ENCODE results near the gene HMCN1. TPM values are rescaled to one million over a fixed set of nuclear protein-coding genes. Genes with fewer than 3 reads are reported as not detected.

HMCN1 gene
- total RNA-seq, 1 donor from 2014 or later, result 8.6 TPM

DNA sequence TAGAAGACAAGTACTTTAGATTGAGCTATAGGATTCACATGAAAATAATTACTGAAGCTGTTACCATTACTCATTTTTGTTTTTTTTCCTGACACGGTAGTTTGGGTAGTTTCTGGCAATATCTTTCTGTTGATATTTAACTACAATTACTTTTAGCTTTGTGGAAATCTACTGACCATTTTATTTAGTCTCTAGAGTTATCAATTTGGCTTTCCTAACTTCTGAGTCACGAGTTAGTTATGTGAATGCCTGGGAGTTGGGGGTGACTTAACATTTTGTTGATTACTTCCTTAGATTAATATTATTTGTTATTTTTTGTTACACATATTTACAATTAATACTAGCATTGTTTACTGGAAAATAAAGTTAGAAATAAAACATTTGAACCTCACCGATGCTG is 160.6 kb downstream of the HMCN1 start:
- DNase-seq (ENCODE audit: low spot score) (no peak), ATAC-seq (no peak)

DNA sequence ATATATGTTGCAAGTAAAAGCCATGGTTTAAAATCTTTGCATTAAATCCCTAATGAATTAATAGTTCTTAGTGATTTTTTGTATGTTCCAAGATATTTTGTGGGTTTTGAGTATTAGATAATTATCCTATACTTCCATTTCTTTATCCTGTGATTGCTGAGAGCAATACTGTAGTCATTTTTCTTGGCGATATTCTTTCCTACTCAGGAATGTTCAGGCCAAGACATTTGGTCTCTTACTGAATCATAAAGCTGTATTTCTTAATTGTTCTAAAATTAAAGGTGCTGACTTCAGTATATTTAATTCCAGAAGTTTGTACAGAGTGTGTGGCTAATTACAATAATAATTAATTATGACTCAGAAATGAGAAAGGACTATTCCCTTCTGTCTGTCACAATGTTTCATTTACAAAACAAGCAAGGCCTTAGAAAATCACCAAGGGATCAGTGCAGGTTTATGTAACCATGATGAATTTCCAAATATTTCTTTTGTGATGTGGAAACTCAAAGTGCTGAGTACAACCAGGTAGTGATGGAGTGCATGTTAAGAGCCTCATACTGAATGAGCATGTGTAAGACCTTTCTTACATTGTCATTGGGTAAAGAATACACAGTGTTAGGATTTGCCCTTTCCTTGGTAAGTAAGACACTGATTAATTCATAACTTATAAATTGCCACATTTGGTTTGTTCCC is 161.2 kb downstream of the HMCN1 start:
- ATAC-seq, result no peak
- DNase-seq (ENCODE audit: low spot score), result no peak

DNA sequence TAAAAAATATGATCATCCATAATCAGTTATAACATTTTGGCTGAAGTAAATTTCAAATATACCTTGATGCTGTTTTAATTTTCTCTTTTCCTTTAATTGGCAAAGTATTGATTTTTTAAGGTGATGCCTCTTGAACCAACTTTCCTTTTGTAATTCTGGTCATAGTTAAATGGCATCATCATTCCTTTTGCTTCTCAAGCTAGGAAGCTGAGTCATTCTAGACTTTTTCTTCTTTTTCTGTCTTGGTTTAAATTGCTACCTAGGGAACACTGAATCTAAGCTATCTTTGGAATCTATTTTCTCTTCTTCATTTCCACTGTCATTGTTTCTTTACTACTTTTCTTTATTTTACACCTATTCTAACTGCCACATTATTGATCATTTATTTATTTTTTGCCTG is 162.7 kb downstream of the HMCN1 start:
- ATAC-seq (no peak), DNase-seq (ENCODE audit: low spot score) (no peak)

DNA sequence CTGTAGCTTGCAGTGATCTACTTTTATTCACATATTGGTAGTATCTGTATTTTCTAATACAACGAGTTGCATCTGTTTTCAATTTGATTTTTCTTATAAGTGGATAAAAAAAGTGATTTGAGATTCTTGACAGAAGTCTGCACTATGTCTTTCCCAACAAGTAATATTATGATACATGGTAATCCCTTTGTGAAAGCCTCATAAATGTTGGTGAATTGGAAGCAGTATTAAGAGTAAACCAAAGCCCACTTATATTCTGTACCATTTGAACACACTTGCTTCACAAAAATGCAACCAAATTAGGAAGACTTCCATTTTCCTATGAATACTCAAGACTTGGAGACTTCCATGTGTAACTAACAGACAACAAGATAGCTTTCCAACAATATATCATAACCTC is 172.0 kb downstream of the HMCN1 start:
- DNase-seq (ENCODE audit: low spot score) (no peak), ATAC-seq (no peak)

DNA sequence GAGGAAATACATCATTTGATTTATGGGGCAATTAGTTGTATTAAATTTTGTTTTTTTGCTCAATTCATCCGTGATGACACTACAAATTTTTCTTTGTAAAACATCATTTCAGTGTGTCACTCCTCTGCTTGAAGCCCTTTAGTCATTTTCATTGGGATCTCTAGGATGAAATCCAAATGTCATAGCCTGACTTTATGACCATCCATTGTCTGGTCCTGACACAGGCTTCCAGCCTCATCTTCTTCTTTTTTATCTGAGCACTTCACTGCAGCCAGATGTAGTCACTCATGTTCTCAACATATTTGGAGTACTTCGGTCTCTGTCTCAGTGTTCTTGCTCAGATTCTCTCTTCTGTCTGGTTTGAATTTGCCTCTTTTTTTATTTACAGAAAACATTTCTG is 173.1 kb downstream of the HMCN1 start:
- ATAC-seq, result no peak
- no peak for DNase-seq (ENCODE audit: low spot score)

DNA sequence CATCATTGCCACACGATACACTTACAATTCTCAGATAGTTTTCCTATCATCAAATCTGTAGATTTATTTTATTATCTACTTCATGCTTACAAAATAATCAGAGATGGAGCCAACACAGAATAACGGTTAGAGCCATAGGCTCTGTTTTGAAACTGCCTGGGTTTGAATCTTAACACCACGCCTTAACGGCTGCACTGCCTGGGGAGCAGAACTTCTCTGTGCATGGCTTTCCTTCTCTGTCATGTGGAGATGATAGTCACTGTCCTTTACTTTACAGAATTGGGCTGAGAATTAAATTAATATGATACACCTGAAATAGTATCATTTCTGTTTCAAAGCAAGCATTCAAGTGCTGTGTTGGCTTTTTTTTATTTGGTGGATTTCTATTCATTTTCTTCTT is 177.8 kb downstream of the HMCN1 start:
- ATAC-seq (no peak), DNase-seq (ENCODE audit: low spot score) (no peak)

DNA sequence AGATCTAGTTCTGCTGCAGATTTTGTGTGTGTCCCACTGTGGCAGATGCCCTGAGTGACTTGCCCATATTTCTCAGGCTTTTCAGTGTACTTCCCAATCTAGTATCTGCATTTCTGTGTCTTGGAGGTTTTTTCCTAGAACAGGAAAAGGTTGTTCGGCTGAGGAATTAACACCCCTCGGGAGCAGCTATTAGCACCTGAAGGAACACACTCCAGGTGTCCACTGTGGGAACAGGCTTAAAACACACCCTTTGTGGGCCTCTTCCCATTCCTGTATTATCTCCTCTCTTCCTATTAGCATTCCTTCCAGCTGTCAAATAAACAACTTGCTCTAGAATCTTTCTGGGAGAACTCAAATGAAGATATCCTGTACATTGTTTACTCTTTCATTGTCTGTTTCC is 178.3 kb downstream of the HMCN1 start:
- ATAC-seq (no peak), DNase-seq (ENCODE audit: low spot score) (no peak)

DNA sequence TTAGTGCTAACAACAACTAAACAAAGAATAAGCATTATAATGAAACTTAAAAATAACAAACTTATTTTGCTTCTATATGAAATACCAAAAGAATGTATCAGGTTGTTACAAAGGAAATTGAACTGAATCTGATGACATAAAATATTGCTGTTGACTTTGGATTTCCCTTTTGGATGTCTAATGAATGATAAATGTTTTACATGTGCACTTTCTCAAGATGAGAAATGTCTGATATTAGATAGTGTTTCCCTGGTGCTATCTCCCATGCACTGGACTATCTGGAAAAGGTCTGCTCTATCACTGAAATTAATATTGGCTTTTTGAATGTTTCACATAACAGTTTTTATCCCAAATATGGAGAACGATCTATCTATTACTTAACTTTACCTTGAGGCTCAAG is 179.9 kb downstream of the HMCN1 start:
- ATAC-seq, result no peak
- DNase-seq (ENCODE audit: low spot score), result no peak

DNA sequence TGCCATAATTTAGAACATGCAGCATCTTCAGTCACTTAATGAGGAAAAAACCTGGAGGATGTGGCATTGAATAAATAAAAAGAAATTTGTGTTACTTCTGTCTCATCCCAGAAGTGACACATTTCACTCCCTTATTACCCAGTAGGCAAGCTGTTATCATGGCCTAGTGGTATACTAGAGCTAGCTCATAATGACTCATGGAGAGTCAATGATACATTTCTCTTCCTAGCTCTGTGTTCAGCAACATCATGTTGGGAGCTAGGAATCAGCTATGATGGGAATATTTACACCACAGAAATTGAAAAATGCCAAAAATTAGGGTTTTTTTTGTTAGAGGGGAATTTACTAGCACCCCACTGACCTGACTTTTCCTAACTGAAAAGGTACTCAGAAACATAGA is 182.7 kb downstream of the HMCN1 start:
- DNase-seq (ENCODE audit: low spot score), result no peak
- ATAC-seq, result no peak

DNA sequence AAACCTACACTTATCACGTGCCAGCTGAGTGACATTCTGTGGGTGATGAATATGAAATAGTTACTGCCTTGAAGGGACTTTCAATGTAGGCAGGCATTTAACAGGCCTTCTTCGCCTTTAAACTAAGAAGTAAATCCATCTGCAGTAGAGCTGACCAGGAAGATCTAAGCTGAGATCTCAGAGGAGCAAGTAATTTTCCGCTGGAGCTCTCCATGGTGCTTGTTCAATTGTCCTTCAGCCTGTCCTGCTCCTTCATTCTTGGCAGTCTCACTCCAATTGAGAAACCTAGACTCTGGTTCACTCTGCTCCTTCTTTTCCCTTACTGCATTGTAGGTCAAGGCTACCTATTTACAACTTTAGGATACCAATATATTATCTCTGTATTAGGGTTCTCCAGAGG is 183.5 kb downstream of the HMCN1 start:
- peak; percentile 73 for ATAC-seq
- no peak for DNase-seq (ENCODE audit: low spot score)

DNA sequence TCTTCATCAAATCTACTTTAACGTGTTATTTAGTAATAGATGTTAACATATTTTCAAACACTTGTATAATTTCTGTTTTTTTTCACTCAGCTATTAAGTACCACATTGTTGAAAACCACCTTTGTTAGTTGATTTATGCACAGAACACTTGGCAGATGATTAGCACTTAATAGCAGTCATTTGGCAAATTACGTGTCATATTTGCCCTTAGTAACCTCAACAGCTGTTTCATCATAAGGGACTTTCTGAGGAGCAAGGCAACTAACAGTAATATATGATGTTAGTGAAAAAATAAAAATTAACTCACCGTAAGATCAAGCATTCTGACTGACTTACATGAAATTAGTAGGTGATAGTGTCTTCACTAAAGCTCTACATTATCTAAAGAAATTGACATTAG is 186.4 kb downstream of the HMCN1 start:
- no peak for DNase-seq (ENCODE audit: low spot score)
- no peak for ATAC-seq

DNA sequence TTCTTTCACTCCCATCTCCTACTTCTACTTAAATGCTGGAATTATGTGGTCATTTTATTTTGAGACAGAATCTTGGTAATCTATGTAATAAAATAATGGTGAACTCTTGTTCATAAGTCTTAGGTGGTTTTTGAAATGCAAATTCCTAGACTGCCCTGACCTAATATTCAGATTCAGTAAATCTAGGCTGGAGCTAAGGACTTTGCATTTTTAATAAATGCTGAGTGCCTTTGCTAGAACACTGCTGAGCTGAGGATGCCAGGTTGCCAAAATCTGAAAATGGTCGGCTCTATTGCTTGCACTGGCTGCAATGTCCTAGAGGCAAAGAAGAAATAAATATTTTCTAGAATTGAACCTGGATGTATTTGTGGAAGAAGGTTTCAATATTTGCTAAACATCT is 187.4 kb downstream of the HMCN1 start:
- no peak for ATAC-seq
- no peak for DNase-seq (ENCODE audit: low spot score)

DNA sequence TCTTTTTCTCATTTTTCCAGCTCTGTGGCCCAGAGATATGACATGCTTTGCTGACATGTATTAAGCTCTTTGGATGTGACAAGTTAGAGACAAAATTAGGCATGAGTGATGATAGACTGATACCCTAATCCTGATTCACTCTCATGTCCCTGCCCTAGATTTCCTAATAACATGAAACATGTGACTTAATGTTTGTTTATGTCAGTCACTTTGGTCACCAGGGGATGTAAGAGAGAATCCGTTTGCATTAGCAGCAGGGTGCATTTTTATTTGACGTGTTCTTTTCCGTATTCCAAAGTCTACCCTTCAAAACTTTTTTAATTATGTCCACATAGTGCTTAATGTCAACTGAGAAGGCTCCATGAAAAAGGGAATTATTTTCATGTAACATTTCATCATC is 192.4 kb downstream of the HMCN1 start:
- DNase-seq (ENCODE audit: low spot score) (no peak), ATAC-seq (peak; percentile 86)

DNA sequence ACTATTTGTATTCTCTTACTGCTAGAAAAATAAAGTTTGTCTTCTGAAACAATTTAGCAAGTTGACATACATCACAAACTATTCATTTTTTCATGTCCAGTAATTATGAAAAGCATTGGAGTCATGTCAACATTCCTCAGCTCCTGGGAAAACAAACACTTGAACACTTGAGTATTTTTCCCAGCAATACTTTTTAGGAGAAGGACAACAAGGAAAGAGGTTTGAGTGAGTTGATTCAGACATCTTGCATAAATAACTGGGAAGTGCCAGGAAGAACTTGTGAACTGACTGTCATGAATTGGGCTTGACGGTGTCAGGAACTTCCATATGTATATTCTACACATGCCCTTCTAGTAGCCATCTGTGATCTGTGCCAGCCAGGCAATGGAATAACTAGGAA is 195.6 kb downstream of the HMCN1 start:
- DNase-seq (ENCODE audit: low spot score), result no peak
- ATAC-seq, result no peak

DNA sequence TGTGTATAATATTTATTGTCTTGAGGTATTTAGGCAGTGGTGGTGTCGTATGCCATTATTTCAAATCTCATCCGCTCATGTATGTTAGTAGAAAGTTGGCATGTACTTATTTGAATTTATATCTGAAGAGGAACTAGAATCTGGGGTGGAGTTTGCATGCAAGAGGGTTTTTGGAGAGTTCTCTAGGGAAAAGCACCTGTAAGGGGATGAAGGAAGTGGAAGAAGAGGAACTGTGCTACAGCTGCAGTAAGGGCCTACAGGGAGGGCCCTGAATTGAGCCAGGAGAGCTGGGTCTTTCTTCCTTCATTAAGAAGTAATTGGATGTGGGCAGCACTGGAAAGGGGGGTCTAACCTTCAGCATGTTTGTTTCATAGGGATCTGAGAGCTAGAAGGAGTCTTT is 197.2 kb downstream of the HMCN1 start:
- ATAC-seq (no peak), DNase-seq (ENCODE audit: low spot score) (no peak)

DNA sequence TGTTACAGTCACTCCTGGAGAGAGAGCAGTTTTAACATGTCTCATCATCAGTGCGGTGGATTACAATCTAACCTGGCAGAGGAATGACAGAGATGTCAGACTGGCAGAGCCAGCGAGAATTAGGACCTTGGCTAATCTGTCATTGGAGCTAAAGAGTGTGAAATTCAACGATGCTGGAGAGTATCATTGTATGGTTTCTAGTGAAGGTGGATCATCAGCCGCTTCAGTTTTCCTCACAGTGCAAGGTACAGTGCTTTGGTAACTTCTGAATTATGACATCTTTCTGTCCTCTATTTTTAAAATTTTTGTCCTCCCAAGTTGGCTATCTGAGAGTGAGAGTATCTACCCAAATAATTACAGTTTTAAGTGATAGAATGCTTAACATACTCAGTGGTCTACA is 199.4 kb downstream of the HMCN1 start:
- peak; percentile 63 for ATAC-seq
- DNase-seq (ENCODE audit: low spot score), result no peak

DNA sequence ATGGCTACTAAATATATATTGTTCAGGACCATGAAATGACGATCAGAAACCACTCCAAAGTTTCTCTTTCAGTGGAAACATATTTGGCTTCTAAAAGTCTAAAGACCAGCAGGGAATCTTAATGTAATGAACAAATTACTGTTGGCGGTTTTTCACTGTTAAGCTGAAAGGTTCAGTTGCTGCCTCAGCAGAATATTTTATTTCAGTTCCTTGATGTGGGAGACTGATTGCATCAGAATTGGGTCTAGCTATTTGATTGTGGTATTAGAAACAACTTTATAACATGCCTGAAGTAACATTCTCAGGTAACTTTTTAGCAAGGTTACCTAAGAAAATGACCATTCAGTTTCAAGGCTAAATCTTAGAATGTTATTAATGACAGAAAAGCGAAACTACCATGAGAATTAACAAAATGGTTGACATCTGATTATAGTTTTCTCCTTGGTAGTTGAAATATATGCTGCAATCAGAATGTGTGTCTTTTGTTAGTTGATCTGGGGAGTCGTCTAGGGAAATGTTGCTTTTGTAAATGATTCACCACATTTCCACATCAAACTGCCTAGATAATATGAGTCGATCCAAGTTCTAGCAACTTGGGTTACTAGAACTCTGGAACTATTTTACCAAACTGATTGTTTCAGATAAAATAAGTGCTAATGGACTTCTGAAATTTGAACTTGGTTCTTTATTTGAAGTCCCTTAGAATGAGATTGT is 200.4 kb downstream of the HMCN1 start:
- ATAC-seq (peak; percentile 87), DNase-seq (ENCODE audit: low spot score) (no peak)

DNA sequence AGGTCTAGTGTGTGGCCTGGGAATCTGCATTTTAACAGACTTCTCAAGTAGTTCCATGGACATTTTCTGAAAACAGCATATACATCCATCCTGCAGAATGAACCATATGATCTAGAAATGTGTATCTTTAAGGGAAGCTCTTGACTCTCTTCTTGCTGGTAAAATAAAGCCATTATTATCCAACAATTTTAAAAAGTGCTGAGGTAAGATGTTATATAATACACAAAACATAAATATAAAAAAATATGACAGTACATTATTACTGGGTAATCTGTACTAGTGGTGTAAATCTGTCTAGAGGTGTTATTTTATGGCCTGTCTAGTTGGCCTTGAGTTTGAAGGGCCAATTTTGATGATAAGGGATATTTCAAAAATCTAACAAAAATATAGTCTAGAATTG is 201.2 kb downstream of the HMCN1 start:
- DNase-seq (ENCODE audit: low spot score), result no peak

DNA sequence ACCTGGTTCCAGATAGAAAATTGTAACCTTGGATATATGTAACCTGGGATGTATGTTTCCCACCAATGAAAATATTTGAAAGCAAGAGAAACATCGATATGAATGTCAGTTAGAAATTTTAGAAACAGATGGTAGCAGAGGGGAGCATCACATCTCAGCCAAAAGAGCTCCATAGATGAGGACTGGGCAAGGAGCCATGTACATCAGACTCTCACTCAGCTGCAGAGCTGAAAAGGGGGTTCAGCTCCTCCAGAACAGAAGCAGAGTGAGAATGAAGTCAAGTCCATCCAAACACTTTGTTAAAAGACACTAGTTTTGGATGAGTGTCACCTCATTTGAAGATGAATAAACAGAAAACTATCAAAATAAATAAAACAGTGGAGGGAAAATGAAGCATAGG is 202.4 kb downstream of the HMCN1 start:
- DNase-seq (ENCODE audit: low spot score) (no peak), ATAC-seq (no peak)

More for the DNA sequence above, 201.2 kb downstream of the HMCN1 start:
- no peak for ATAC-seq

DNA sequence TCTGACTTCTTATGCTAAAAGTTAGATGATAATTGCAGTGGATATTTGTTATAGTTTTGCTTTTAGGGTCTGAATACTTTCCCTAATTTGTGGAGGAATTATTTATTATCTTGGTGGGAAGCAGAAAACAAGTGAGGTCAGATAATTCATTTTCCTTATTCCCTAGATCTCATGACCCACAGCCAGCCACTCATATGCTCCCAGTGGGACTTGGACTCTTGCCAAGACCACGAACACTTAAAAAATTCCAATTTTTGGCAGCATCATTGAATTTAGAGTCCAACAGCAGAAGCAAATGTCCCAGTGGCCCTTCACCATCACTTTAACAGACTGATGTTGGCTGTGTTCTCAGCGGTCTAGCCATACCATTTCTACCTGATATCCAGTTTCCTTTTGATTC is 204.2 kb downstream of the HMCN1 start:
- no peak for DNase-seq (ENCODE audit: low spot score)

DNA sequence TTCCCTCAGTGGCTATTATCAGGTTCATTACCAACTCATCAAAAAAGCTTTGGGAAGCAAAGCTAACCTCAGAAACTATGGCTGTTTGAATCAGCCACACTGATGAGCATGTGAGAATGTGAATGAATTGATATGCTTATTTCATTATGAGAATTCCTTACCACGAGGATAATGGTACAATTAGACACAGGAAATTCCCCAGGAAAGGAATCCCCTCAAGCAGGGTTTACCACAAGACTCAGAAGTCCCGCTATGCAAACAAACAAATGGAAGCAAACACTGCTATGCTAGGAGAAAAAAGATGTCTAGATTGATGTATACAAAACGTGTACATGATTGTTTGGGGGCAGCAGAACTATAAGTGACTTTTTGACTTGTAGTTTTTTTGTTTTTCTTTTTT is 205.0 kb downstream of the HMCN1 start:
- no peak for ATAC-seq
- no peak for DNase-seq (ENCODE audit: low spot score)

More for the DNA sequence above, 204.2 kb downstream of the HMCN1 start:
- no peak for ATAC-seq

DNA sequence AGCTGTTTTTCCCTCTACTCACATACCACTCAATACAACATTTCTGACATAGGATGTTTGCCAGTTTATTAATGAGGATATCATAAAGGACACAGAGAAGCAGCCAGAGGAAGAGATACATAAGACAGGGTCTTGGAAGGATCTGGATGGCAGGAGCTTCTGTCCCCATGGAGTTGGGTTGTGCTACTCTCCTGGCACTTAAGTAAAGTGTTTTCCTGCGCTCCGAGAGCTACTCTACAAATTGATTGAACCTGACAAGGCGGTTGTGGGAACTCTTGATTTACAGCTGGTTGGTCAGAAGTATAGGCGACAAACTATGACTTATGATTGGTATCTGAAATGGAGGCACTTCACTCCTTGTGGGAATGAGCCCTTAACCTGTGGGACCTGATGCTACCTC is 208.8 kb downstream of the HMCN1 start:
- ATAC-seq, result no peak

DNA sequence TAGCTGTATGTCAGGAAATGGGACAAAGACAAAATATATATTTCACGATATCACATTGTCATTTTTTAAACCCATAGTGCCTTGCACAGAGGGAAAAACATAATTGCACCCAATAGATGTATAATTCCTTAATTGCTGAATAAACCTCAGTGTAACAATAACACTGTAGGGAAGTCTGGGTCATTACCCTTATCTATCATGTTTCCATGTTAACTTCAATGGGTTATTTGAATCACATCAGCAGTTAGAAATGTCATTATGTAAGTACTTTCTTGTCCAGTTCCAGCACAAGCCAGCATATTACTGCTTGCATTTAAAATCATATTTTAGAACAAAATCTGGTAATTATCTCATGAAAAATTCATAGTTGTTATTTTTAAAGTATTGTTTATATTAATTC is 222.7 kb downstream of the HMCN1 start:
- DNase-seq (ENCODE audit: low spot score) (no peak), ATAC-seq (no peak)

More for the DNA sequence above, 208.8 kb downstream of the HMCN1 start:
- no peak for DNase-seq (ENCODE audit: low spot score)

All from left lobe of liver (tissue), 2 donors.